B cell (primary cell): ENCODE results near the gene CIBAR2. TPM values are rescaled to one million over a fixed set of nuclear protein-coding genes. Genes with fewer than 3 reads are reported as not detected.

Experiments used
- ATAC-seq: fragments of 200-7000 bp; cut with Tn5 transposase; one replicate; pipeline ENCODE4 v1.10.0; 2021; ENCODE audit warnings: low read depth, mild to moderate bottlenecking, moderate number of reproducible peaks, moderate library complexity
- CTCF ChIA-PET: fragments of 350-600 bp; sonication (Branson Sonifier 250); formaldehyde crosslinking; loops from one replicate; lab custom pipeline; 2021; ENCODE audit warnings: antibody characterized with exemption, inconsistent platforms; lab: Charles Lee
- POLR2A ChIA-PET: fragments of 350-600 bp; sonication (Branson Sonifier 250); formaldehyde crosslinking; loops from one replicate; lab custom pipeline; 2021; ENCODE audit warnings: antibody characterized with exemption; lab: Charles Lee
- DNase-seq: peaks from one replicate; pipeline ENCODE4 v3.0.0; 2013
- H2AFZ ChIP-seq: 2 replicates; pipeline ENCODE4 v1.6.1; 2012; ENCODE audit warnings: mild to moderate bottlenecking, low read depth, low read length; ENCODE audit not compliant: insufficient read depth, poor library complexity, severe bottlenecking
- H3K27ac ChIP-seq, 2 donors: 1 replicate in 1 of 2; 2 replicates in 1 of 2; pipeline ENCODE4 v1.5.1; 2012 to 2013; ENCODE audit warnings: low read length in 2 of 2, mild to moderate bottlenecking in 2 of 2, moderate library complexity in 1 of 2
- H3K27me3 ChIP-seq, 4 experiments: fragments of 200-600 bp in 1 of 4; sonication (generic) in 1 of 4; replicated peaks in 1 of 4; 1 replicate in 2 of 4; 2 replicates in 2 of 4; pipeline versions ENCODE4 v1.6.1 to v1.7.0; 2013 to 2016; ENCODE audit warnings: low read length in 3 of 4, mild to moderate bottlenecking in 2 of 4, mixed read lengths in 1 of 4, moderate library complexity in 1 of 4; ENCODE audit not compliant: insufficient read depth in 4 of 4, control insufficient read depth in 3 of 4; ENCODE audit errors: control extremely low read depth in 1 of 4
- H3K36me3 ChIP-seq, 2 experiments: replicated peaks in 1 of 2; 1 replicate in 1 of 2; 2 replicates in 1 of 2; pipeline versions ENCODE4 v1.6.1 to v1.7.1; 2013; ENCODE audit warnings: low read length in 1 of 2; ENCODE audit not compliant: insufficient read depth in 2 of 2, control insufficient read depth in 1 of 2; ENCODE audit errors: control extremely low read depth in 1 of 2, extremely low read depth in 1 of 2
- H3K4me1 ChIP-seq, 2 donors: fragments of 200-600 bp in 1 of 2; sonication (generic) in 1 of 2; 1 replicate in 1 of 2; 2 replicates in 1 of 2; pipeline versions ENCODE4 v1.5.1 to v1.6.1; 2013 to 2017; ENCODE audit warnings: low read length in 2 of 2; ENCODE audit not compliant: control insufficient read depth in 2 of 2, insufficient read depth in 2 of 2
- H3K4me2 ChIP-seq: replicated peaks from 2 replicates; pipeline ENCODE3; 2012; ENCODE audit warnings: mild to moderate bottlenecking, low read depth, low read length; ENCODE audit not compliant: poor library complexity, severe bottlenecking
- H3K4me3 ChIP-seq, 5 experiments: fragments of 200-600 bp in 1 of 5; sonication (generic) in 1 of 5; 1 replicate in 3 of 5; 2 replicates in 2 of 5; pipeline versions ENCODE4 v1.5.1 to v1.7.0; 2011 to 2016; ENCODE audit warnings: low read length in 4 of 5, mild to moderate bottlenecking in 4 of 5, low read depth in 2 of 5, control low read depth in 1 of 5, moderate library complexity in 1 of 5; ENCODE audit not compliant: insufficient read depth in 1 of 5; ENCODE audit errors: control extremely low read depth in 1 of 5, extremely low read depth in 1 of 5
- H3K79me2 ChIP-seq: fragments of 200-600 bp; sonication (generic); one replicate; pipeline ENCODE4 v1.6.0; 2016; ENCODE audit warnings: low read length; ENCODE audit not compliant: control insufficient read depth, insufficient read depth
- H3K9ac ChIP-seq: fragments of 200-600 bp; sonication (generic); 2 replicates; pipeline ENCODE4 v1.6.1; 2017; ENCODE audit warnings: mild to moderate bottlenecking, low read length, moderate library complexity
- H3K9me3 ChIP-seq, 3 donors: one replicate each; pipeline versions ENCODE4 v1.6.1 to v1.7.1; 2013; ENCODE audit warnings: low read length in 2 of 3; ENCODE audit not compliant: control insufficient read depth in 2 of 3, insufficient read depth in 1 of 3; ENCODE audit errors: control extremely low read depth in 1 of 3
- H4K20me1 ChIP-seq: 2 replicates; pipeline ENCODE4 v1.6.0; 2012; ENCODE audit warnings: mild to moderate bottlenecking, low read length; ENCODE audit not compliant: insufficient read depth, control insufficient read depth, poor library complexity, severe bottlenecking
- H3K27ac Mint-ChIP-seq: one replicate; pipeline ENCODE4 v1.8.0; 2021; ENCODE audit warnings: mixed read lengths
- H3K27me3 Mint-ChIP-seq: one replicate; pipeline ENCODE4 v1.8.0; 2021; ENCODE audit warnings: mixed read lengths
- H3K4me1 Mint-ChIP-seq: one replicate; pipeline ENCODE4 v1.8.0; 2021; ENCODE audit warnings: mixed read lengths
- H3K4me3 Mint-ChIP-seq: one replicate; pipeline ENCODE4 v1.8.0; 2021; ENCODE audit warnings: mixed read lengths
- H3K9me3 Mint-ChIP-seq: one replicate; pipeline ENCODE4 v1.8.0; 2022; ENCODE audit warnings: mixed read lengths; ENCODE audit not compliant: insufficient read depth
- CTCF ChIP-seq: fragments of 200-600 bp; IDR thresholded peaks from one replicate; pipeline ENCODE4 v1.8.0; 2022; ENCODE audit warnings: antibody characterized with exemption, mild to moderate bottlenecking
- EZH2 ChIP-seq: IDR thresholded peaks from 2 replicates; pipeline ENCODE4 v1.6.1; 2012; ENCODE audit warnings: borderline replicate concordance, low read depth, mild to moderate bottlenecking, moderate library complexity, low read length; ENCODE audit not compliant: insufficient read depth, poor library complexity, severe bottlenecking
- WGBS: methylation state at CpG from one replicate; pipeline ENCODE4 v1.1.5; 2013; ENCODE audit warnings: missing lambda C conversion rate; ENCODE audit not compliant: insufficient coverage; 5-methylcytosine and 5-hydroxymethylcytosine counted together
- intact Hi-C: fragments of 100-400 bp; cut with micrococcal nuclease; formaldehyde crosslinking; loops from one replicate; pipeline ENCODE4 v1.10.0; 2022
- polyA plus RNA-seq: library from polyadenylated mRNA; depleted of rRNA; stranded (reverse); fragments of >200 nt; gene quantifications from 2 replicates; pipeline ENCODE4 v1.2.3, GENCODE V29; 2012
- total RNA-seq, 2 donors: library from RNA; stranded (reverse); fragments of 120-200 nt in 1 of 2; gene quantifications; 1 replicate in 1 of 2; 2 replicates in 1 of 2; pipeline versions ENCODE4 v1.2.3 to v1.2.4, GENCODE V29; 2013 to 2022

The CIBAR2 gene
- total and polyA plus RNA-seq, 2 donors (not counting 1 experiment from before 2014, with no cell fraction given): not detected

GRCh38 chr16:85075236-85075924 is 36.9 kb downstream of the CIBAR2 start:
- intact Hi-C loops: no loop called here
- Histone ChIP-seq H3K9ac (no peak overlapping the region), H4K20me1 (no peaks in the 10 kb centered on the region), H2AFZ (no peak overlapping the region), H3K27me3 (peaks cover 0 to 4% (median 0%) of the 10 kb centered on the region in 4 experiments), H3K79me2 (no peaks in the 10 kb centered on the region), H3K4me2 (no peak overlapping the region), H3K27ac (no peak overlapping the region), H3K4me1 (peaks cover 5 to 9% of the 10 kb centered on the region in 2 donors), H3K4me3 (no peak overlapping the region), H3K36me3 (no peaks in the 10 kb centered on the region), H3K9me3 (no peaks in the 10 kb centered on the region)
- Mint-ChIP-seq H3K27me3 (peaks cover 13% of the 10 kb centered on the region), H3K9me3 (no peaks in the 10 kb centered on the region), H3K4me1 (peaks cover 2% of the 10 kb centered on the region), H3K27ac (no peak overlapping the region), H3K4me3 (no peak overlapping the region)
- CTCF ChIA-PET: interaction anchor here (1.4 kb wide), 1 partner anchor 11 kb away, joined by 6 read pairs; no protein-coding TSS in a partner anchor
- DNase-seq (no peak), ATAC-seq (no peak)
- WGBS: 95% methylated on average over 15 of the region's 16 CpGs
- TF ChIP-seq CTCF (no peak), EZH2 (no peak)
- POLR2A ChIA-PET: no interaction called here

- Histone ChIP-seq H3K4me1 (peaks cover 5 to 9% of the 10 kb centered on the region in 2 donors), H4K20me1 (no peaks in the 10 kb centered on the region), H3K4me2 (no peak overlapping the region), H2AFZ (no peak overlapping the region), H3K9me3 (no peaks in the 10 kb centered on the region), H3K27me3 (peaks cover 0 to 4% (median 0%) of the 10 kb centered on the region in 4 experiments), H3K9ac (no peak overlapping the region), H3K79me2 (no peaks in the 10 kb centered on the region), H3K27ac (no peak overlapping the region), H3K4me3 (no peak overlapping the region), H3K36me3 (no peaks in the 10 kb centered on the region)
- ChIA-PET CTCF (interaction anchor here (1.4 kb wide), 1 partner anchor 12 kb away, joined by 12 read pairs; no protein-coding TSS in a partner anchor), POLR2A (no interaction called here)
- DNase-seq: no peak
- no peak for TF ChIP-seq CTCF
- TF ChIP-seq EZH2: no peak
- no peak for ATAC-seq
- Mint-ChIP-seq H3K4me1 (peaks cover 2% of the 10 kb centered on the region), H3K4me3 (no peak overlapping the region), H3K9me3 (no peaks in the 10 kb centered on the region), H3K27me3 (peaks cover 13% of the 10 kb centered on the region), H3K27ac (no peak overlapping the region)
- intact Hi-C loops: no loop called here
- WGBS: 96% methylated on average over 5 of the region's 6 CpGs
These were observed 37.9 kb downstream of the CIBAR2 start for GRCh38 chr16:85074225-85074914.
